Keratinocyte (primary cell): Measurements from ENCODE around the gene SH2D1B. TPM values are rescaled to one million over a fixed set of nuclear protein-coding genes. Genes with fewer than 3 reads are reported as not detected.
"Not testable (repeated sequence)": the region's sequence is repeated elsewhere in the genome, so short reads cannot be mapped to it uniquely, and the experiment has no call there.

Experiments
- DNase-seq: peaks from one replicate; pipeline ENCODE4 v3.0.0-alpha.2; 2011; ENCODE audit warnings: low read depth, missing footprints, low spot score
- FAIRE-seq: peaks from 2 replicates; lab custom pipeline; 2011; peaks lifted over from hg19 to GRCh38; lab: Jason Lieb, UNC
- H2AFZ ChIP-seq: 2 replicates; pipeline ENCODE4 v1.6.0; 2012; ENCODE audit warnings: low read length, control low read depth, inconsistent platforms; ENCODE audit not compliant: control insufficient read depth
- H3K27ac ChIP-seq: 2 replicates; pipeline ENCODE4 v1.5.1; 2011; ENCODE audit warnings: low read length; ENCODE audit not compliant: control insufficient read depth, insufficient read depth
- H3K27me3 ChIP-seq: 3 replicates; pipeline ENCODE4 v1.6.0; 2011; ENCODE audit warnings: low read length; ENCODE audit not compliant: control insufficient read depth, insufficient read depth; ENCODE audit errors: extremely low read depth
- H3K36me3 ChIP-seq, 2 experiments: 2 replicates in 1 of 2; 3 replicates in 1 of 2; pipeline ENCODE4 v1.5.1; 2011; ENCODE audit warnings: low read length in 2 of 2, mild to moderate bottlenecking in 1 of 2; ENCODE audit not compliant: control insufficient read depth in 2 of 2, insufficient read depth in 2 of 2; ENCODE audit errors: extremely low read depth in 1 of 2
- H3K4me1 ChIP-seq: 3 replicates; pipeline ENCODE4 v1.5.1; 2011; ENCODE audit warnings: low read length; ENCODE audit not compliant: control insufficient read depth, insufficient read depth; ENCODE audit errors: extremely low read depth
- H3K4me2 ChIP-seq: 3 replicates; pipeline ENCODE4 v1.6.0; 2011; ENCODE audit warnings: low read depth, low read length; ENCODE audit not compliant: control insufficient read depth, insufficient read depth; ENCODE audit errors: extremely low read depth
- H3K4me3 ChIP-seq, 3 experiments: fragments of 200-600 bp in 1 of 3; sonication (generic) in 1 of 3; 2 replicates in 2 of 3; 3 replicates in 1 of 3; pipeline ENCODE4 v1.5.1; 2011 to 2016; ENCODE audit warnings: low read length in 3 of 3, mild to moderate bottlenecking in 3 of 3, control low read depth in 2 of 3, inconsistent platforms in 1 of 3, low read depth in 1 of 3, mixed read lengths in 1 of 3, mixed run types in 1 of 3, moderate library complexity in 1 of 3; ENCODE audit not compliant: control insufficient read depth in 2 of 3, insufficient read depth in 2 of 3; ENCODE audit errors: extremely low read depth in 1 of 3
- H3K79me2 ChIP-seq: 2 replicates; pipeline ENCODE4 v1.6.0; 2012; ENCODE audit warnings: low read length; ENCODE audit not compliant: control insufficient read depth, insufficient read depth
- H3K9ac ChIP-seq: 3 replicates; pipeline ENCODE4 v1.6.0; 2011; ENCODE audit warnings: low read length; ENCODE audit not compliant: control insufficient read depth, insufficient read depth; ENCODE audit errors: extremely low read depth
- H3K9me1 ChIP-seq: 3 replicates; pipeline ENCODE4 v1.6.0; 2011; ENCODE audit warnings: low read length; ENCODE audit not compliant: control insufficient read depth, insufficient read depth; ENCODE audit errors: extremely low read depth
- H3K9me3 ChIP-seq: 2 replicates; pipeline ENCODE4 v1.5.1; 2012; ENCODE audit warnings: low read depth, low read length; ENCODE audit not compliant: control insufficient read depth
- H4K20me1 ChIP-seq: 3 replicates; pipeline ENCODE4 v1.6.0; 2011; ENCODE audit warnings: low read length; ENCODE audit not compliant: control insufficient read depth, insufficient read depth; ENCODE audit errors: extremely low read depth
- EZH2 ChIP-seq: IDR thresholded peaks from one replicate; pipeline ENCODE4 v1.6.1; 2012; ENCODE audit warnings: inconsistent platforms, mild to moderate bottlenecking, low read length, moderate library complexity
- dilution Hi-C: fragments of 300-500 bp; cut with MboI; formaldehyde crosslinking; loops from one replicate; pipeline ENCODE4 v1.7.0; 2020; ENCODE audit warnings: low sequenced_read_pairs; ENCODE audit not compliant: extremely low pct_ligation_motif_present
- polyA plus RNA-seq, 5 experiments: library from polyadenylated mRNA; depleted of rRNA in 3 of 5; stranded (reverse) in 3 of 5; stranded (forward) in 1 of 5; unstranded in 1 of 5; fragments of >200 nt; gene quantifications; 1 replicate in 1 of 5; 2 replicates in 3 of 5; 3 replicates in 1 of 5; pipeline versions ENCODE4 v1.2.1 to v1.2.3, GENCODE V29; 2011 to 2012; ENCODE audit warnings: missing spikeins in 2 of 5, low read depth in 1 of 5, low replicate concordance in 1 of 5
- TF ChIP-seq, protein P1 (sequence below), 3 experiments: IDR thresholded peaks in 1 of 3; conservative IDR thresholded peaks in 1 of 3; optimal IDR thresholded peaks in 1 of 3; 2 replicates in 2 of 3; 3 replicates in 1 of 3; pipeline versions ENCODE3 to v1.5.1; 2011; ENCODE audit warnings: low read length in 3 of 3, mild to moderate bottlenecking in 3 of 3, moderate library complexity in 2 of 3, control low read depth in 1 of 3, inconsistent platforms in 1 of 3; ENCODE audit not compliant: insufficient read depth in 2 of 3; ENCODE audit errors: extremely low read depth in 1 of 3

The SH2D1B gene
- polyA plus RNA-seq, 1 donor (not counting 4 experiments of a cell fraction or from before 2014, with no cell fraction given), result not detected

DNA sequence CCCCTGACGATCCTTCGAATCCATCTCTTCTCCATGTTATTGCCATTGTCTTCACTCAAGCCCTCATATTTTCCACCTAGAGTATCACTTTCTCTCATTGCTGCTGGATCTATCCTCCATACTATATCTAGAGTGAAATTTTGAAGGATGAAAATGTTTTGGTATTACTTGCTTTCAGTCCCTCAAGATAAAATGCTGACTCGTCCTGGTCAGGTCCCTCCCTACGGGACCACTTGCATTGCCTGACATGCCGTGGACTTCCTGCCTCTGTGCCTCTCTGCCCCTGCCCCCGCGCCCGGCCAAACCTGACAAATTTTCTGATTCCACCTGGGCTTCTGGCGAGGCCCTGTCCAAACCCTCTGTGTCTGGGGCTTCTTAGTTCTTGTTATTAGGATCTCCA, 58.9 kb downstream of the SH2D1B start:
- Histone ChIP-seq H3K4me3 (no peak overlapping the region), H2AFZ (no peak overlapping the region), H3K27me3 (no peaks in the 10 kb centered on the region), H3K36me3 (no peaks in the 10 kb centered on the region), H3K4me1 (peaks cover 16% of the 10 kb centered on the region), H3K9ac (no peak overlapping the region), H3K9me3 (no peaks in the 10 kb centered on the region), H3K27ac (no peak overlapping the region), H3K79me2 (no peaks in the 10 kb centered on the region), H3K9me1 (no peaks in the 10 kb centered on the region), H4K20me1 (no peaks in the 10 kb centered on the region), H3K4me2 (no peak overlapping the region)
- no peak for TF ChIP-seq EZH2
- TF ChIP-seq, protein P1, sequence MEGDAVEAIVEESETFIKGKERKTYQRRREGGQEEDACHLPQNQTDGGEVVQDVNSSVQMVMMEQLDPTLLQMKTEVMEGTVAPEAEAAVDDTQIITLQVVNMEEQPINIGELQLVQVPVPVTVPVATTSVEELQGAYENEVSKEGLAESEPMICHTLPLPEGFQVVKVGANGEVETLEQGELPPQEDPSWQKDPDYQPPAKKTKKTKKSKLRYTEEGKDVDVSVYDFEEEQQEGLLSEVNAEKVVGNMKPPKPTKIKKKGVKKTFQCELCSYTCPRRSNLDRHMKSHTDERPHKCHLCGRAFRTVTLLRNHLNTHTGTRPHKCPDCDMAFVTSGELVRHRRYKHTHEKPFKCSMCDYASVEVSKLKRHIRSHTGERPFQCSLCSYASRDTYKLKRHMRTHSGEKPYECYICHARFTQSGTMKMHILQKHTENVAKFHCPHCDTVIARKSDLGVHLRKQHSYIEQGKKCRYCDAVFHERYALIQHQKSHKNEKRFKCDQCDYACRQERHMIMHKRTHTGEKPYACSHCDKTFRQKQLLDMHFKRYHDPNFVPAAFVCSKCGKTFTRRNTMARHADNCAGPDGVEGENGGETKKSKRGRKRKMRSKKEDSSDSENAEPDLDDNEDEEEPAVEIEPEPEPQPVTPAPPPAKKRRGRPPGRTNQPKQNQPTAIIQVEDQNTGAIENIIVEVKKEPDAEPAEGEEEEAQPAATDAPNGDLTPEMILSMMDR (optimal IDR thresholded peaks at IDR 0.05 in 1 of 3, IDR thresholded peaks at IDR 0.05 in 1 of 3, conservative IDR thresholded peaks at IDR 0.05 in 1 of 3; ENCODE audit: extremely low read depth in 1 of 3, insufficient read depth in 2 of 3, low read length in 3 of 3), result no peak
- DNase-seq (no peak), FAIRE-seq (no peak)
- dilution Hi-C loops, result no loop called here

DNA sequence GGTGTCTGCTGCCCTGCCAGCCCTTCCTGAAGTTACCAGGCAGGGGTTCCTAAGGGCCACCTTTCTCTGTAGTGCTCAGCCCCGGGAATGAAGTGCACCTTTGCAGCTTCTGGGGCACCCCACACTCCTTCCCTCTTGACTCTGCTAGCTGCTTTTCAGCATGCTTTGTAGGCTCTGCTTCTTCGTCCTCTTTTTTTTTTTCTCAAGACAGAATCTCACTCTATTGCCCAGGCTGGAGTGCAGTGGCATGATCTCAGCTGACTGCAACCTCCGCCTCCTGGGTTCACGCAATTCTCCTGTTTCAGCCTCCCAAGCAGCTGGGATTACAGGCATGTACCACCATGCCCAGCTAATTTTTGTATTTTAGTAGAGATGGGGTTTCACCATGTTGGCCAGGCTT, 60.1 kb downstream of the SH2D1B start:
- H3K27ac ChIP-seq, H3K4me2 ChIP-seq, H3K9me3 ChIP-seq, H3K4me3 ChIP-seq, H4K20me1 ChIP-seq, H3K36me3 ChIP-seq, FAIRE-seq, H3K27me3 ChIP-seq, H2AFZ ChIP-seq, DNase-seq, H3K9ac ChIP-seq, H3K9me1 ChIP-seq, H3K79me2 ChIP-seq, dilution Hi-C loops: not testable (repeated sequence)
- H3K4me1 ChIP-seq, result peaks cover 16% of the 10 kb centered on the region

DNA sequence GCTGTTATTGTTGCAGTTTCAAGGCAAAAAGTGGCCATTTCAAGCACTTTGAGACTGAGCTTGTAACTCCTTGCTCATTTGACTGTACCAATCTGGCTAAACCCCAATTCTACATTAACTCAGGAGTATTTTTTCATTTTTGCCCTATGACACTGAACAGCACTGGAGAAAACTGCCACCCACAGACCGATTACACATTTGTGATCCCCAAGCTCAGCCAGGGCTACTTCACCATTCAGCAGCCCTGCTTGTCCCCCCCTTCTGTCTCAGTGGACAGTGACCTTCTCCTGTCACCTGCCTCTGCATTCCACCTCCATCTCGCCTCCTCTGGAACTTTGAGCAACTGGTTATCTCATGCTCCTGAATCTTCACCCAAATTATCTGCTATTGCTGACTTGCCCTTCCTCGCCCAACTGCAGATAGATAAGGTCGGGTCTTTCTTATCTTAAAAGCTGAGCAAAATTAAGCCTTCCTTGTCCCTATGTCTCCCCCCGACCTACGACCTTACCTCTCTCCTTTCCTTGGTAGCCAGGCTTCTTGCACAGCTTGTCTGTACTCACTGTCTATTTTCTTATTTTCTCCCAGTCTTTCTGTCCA, 60.6 kb downstream of the SH2D1B start:
- no peak overlapping the region for H3K9ac ChIP-seq
- H3K79me2 ChIP-seq, result no peaks in the 10 kb centered on the region
- no peak overlapping the region for H3K4me2 ChIP-seq
- no peaks in the 10 kb centered on the region for H3K9me1 ChIP-seq
- DNase-seq, result no peak
- TF ChIP-seq, protein P1 (optimal IDR thresholded peaks at IDR 0.05 in 1 of 3, IDR thresholded peaks at IDR 0.05 in 1 of 3, conservative IDR thresholded peaks at IDR 0.05 in 1 of 3; ENCODE audit: extremely low read depth in 1 of 3, insufficient read depth in 2 of 3, low read length in 3 of 3), result no peak
- no peak for TF ChIP-seq EZH2
- H3K4me3 ChIP-seq, result no peak overlapping the region
- H3K36me3 ChIP-seq, result no peaks in the 10 kb centered on the region
- dilution Hi-C loops, result no loop called here
- no peak for FAIRE-seq
- no peaks in the 10 kb centered on the region for H4K20me1 ChIP-seq
- H3K27ac ChIP-seq, result no peak overlapping the region
- H2AFZ ChIP-seq, result no peak overlapping the region
- H3K4me1 ChIP-seq, result peaks cover 16% of the 10 kb centered on the region
- no peaks in the 10 kb centered on the region for H3K9me3 ChIP-seq
- no peaks in the 10 kb centered on the region for H3K27me3 ChIP-seq
